Dermis blood vessel endothelial cell (primary cell): ENCODE data around the gene HAPLN1. TPM values are rescaled to one million over a fixed set of nuclear protein-coding genes. Genes with fewer than 3 reads are reported as not detected.

Experiments
- DNase-seq: peaks from one replicate; pipeline ENCODE4 v3.0.0; 2010
- total RNA-seq: library from RNA; depleted of rRNA; stranded (reverse); fragments of >200 nt; gene quantifications from 2 replicates; pipeline ENCODE4 v1.2.3, GENCODE V29; 2014

Gene HAPLN1
- total RNA-seq, 1 donor from 2014 or later: under 0.01 TPM

GRCh38 chr5:83636156-83636555 is 84.5 kb downstream of the HAPLN1 start:
- DNase-seq: no peak

GRCh38 chr5:83633285-83633684 is 87.4 kb downstream of the HAPLN1 start:
- DNase-seq: no peak

- peak; percentile 66 for DNase-seq
Measured at GRCh38 chr5:83632874-83633273, 87.8 kb downstream of the HAPLN1 start.

- DNase-seq: no peak
Measured at GRCh38 chr5:83628360-83628759, 92.3 kb downstream of the HAPLN1 start.

- DNase-seq: no peak
Measured at GRCh38 chr5:83614841-83615240, 105.8 kb downstream of the HAPLN1 start.

GRCh38 chr5:83608122-83608521 is 112.5 kb downstream of the HAPLN1 start:
- peak; percentile 66 for DNase-seq

- no peak for DNase-seq
Measured at GRCh38 chr5:83595217-83595616, 125.4 kb downstream of the HAPLN1 start.

GRCh38 chr5:83590966-83591365 is 129.7 kb downstream of the HAPLN1 start:
- DNase-seq: no peak

- no peak for DNase-seq
Measured at GRCh38 chr5:83589786-83590185, 130.9 kb downstream of the HAPLN1 start.

Other genes starting within 250 kb of the HAPLN1 start
- gene VCAN, start 249.1 kb downstream of the HAPLN1 start, total RNA-seq: 5.7 and 11.9 TPM in 2 replicates